Endometrial microvascular endothelial cells (primary cell): Measurements from ENCODE around the gene TSSK6. TPM values are rescaled to one million over a fixed set of nuclear protein-coding genes. Genes with fewer than 3 reads are reported as not detected.

ENCODE experiments used
- in situ Hi-C: cut with HindIII; loops from 2 replicates; pipeline ENCODE4 v1.10.0; 2017; ENCODE audit warnings: low sequenced_read_pairs, low pct_unique_long_range_greater_than_20kb; ENCODE audit errors: inconsistent ontology term
- total RNA-seq: library from RNA; depleted of rRNA; stranded (reverse); fragments of >200 nt; gene quantifications from one replicate; pipeline ENCODE4 v1.2.3, GENCODE V29; 2015; ENCODE audit errors: inconsistent ontology term

The TSSK6 gene
- total RNA-seq, 1 donor from 2014 or later: 0.09 TPM

- in situ Hi-C loops: no loop called here
These were observed 1.1 kb downstream of the TSSK6 start for GRCh38 chr19:19514215-19514657.

DNA sequence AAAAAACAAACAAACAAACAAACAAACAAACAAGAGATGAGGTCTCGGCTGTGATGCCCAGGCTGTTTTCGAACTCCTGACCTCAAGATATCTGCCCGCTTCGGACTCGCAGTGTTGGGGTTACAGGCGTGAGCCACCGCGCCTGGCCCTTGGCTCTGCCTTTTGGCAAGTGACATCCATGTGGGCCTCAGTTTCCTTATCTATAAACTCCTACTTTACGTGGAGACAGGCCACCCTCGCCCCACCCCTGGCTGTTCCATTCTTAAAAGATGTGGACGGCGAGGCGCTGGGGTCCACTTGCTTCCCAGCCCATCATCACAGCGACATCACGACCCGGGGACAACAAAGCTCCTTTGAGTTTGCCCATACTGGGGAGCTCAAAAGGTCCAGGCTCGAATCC is 1.7 kb downstream of the TSSK6 start:
- in situ Hi-C loops: no loop called here

GRCh38 chr19:19510432-19510831 is 4.9 kb downstream of the TSSK6 start:
- in situ Hi-C loops: no loop called here

GRCh38 chr19:19508217-19508616 is 7.1 kb downstream of the TSSK6 start:
- in situ Hi-C loops: no loop called here

DNA sequence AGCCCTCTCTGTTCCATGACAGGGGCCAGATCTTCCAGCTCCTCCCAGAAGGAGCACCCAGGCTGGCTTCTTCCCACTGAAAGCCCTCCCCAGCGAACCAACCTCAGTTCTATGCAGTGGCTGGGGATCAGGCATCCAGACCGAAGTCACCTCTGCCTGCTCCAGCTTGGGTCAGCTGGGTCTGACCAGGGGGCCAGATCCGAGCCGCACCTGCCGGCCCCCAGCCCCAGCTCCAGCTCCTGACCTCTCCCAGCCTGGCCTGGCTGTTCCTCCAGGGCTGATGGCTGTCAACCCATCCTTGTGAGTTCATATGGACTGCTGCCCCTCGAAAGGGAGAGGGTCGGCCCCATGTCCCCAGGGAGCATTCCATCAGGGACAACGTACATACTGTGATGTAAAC is 8.0 kb downstream of the TSSK6 start:
- in situ Hi-C loops: no loop called here

DNA sequence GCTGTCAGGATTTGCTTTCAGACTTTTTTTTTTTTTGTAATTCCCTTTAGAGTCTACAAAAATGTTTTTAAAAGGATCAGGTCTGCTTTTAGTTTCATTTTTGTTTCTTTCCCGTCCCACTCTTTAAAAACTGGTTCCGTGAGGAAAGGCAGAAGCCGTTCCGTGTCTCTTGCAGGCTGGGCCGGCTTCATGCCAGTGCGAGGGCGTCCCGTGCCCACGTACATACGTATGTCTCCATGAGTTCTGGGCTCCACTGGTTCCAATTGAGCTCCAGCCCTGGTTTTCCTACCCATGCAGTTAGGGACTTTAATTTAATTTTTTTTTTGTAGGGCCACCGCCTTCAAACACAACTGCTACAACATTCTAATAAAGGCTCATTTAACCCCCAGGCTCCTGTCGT is 8.8 kb downstream of the TSSK6 start:
- in situ Hi-C loops: no loop called here

- in situ Hi-C loops: no loop called here
These were observed 9.6 kb downstream of the TSSK6 start for GRCh38 chr19:19505669-19506326.

GRCh38 chr19:19504754-19505668 is 10.3 kb downstream of the TSSK6 start:
- in situ Hi-C loops: no loop called here

DNA sequence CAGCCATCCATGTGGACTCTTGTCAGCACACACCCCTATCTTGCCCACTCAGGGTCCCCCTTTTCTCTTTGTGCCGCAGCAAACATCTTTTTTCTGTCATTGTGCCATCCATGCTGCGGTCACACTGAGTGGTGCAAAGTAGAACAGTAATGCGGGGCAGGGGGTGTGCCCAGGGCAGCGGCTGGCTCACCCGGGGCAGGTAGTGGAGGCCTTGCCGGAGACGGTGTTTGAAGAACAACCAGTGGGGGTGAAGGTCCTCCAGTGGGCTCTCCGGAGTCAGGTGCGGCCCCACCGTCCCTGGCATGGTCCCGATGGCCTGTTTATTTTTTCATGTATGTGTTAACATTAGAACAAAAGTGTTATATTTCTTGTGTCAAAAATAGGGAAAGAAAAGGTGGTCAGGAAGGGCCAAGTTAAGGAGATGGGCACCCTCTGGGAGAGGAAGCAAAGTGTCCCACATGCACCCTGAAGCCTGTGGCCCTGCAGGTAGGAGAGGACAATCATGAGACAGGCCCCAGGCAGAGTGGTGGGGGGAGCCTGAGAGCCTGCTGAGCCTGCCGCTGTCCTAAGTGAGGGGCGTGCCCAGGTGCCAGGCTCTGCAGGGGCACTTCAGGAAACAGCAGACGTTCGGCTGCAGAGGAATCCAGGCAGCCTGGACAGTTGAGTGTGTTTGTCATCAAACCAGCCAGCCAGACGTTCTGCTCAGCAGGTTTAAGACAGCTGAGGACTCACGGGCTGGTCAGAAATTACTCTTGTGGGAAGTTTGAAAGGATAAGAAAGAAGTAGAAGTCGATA is 12.3 kb downstream of the TSSK6 start:
- in situ Hi-C loops: no loop called here

GRCh38 chr19:19502281-19502680 is 13.1 kb downstream of the TSSK6 start:
- in situ Hi-C loops: no loop called here

- in situ Hi-C loops: no loop called here
These were observed 13.6 kb downstream of the TSSK6 start for GRCh38 chr19:19501798-19502197.

GRCh38 chr19:19500975-19501644 is 14.2 kb downstream of the TSSK6 start:
- in situ Hi-C loops: no loop called here

- in situ Hi-C loops: no loop called here
These were observed 15.9 kb downstream of the TSSK6 start for GRCh38 chr19:19499272-19499995.

DNA sequence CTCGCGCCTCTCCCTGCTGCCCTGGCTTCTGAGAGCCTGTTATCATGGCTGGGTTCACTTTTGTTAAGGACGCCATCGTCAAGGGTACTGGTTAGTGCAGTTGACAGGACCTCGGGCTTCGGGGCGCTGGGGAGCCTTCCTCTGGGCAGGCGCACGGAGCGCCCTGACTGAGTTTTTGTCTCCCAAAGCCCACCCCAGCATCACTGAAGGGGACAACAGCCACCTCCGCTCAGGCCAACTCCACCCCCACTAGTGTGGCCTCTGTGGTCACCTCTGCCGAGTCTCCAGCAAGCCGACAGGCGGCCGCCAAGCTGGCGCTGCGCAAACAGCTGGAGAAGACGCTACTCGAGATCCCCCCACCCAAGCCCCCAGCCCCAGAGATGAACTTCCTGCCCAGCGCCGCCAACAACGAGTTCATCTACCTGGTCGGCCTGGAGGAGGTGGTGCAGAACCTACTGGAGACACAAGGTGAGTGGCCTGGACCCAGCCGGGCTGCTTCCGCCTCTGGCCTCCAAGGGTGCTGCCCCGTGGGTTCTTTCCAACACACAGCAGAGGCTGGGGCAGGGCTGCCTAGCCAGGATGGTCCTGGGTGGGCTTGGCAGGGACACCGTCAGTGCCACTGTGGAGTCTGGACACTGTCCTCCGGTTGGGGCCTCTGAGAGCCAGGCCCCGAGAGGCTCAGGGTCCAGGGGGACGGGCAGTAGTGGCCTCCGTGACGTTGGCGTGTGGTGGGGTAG is 16.9 kb downstream of the TSSK6 start:
- in situ Hi-C loops: no loop called here

- in situ Hi-C loops: no loop called here
These were observed 19.4 kb downstream of the TSSK6 start for GRCh38 chr19:19495614-19496603.

DNA sequence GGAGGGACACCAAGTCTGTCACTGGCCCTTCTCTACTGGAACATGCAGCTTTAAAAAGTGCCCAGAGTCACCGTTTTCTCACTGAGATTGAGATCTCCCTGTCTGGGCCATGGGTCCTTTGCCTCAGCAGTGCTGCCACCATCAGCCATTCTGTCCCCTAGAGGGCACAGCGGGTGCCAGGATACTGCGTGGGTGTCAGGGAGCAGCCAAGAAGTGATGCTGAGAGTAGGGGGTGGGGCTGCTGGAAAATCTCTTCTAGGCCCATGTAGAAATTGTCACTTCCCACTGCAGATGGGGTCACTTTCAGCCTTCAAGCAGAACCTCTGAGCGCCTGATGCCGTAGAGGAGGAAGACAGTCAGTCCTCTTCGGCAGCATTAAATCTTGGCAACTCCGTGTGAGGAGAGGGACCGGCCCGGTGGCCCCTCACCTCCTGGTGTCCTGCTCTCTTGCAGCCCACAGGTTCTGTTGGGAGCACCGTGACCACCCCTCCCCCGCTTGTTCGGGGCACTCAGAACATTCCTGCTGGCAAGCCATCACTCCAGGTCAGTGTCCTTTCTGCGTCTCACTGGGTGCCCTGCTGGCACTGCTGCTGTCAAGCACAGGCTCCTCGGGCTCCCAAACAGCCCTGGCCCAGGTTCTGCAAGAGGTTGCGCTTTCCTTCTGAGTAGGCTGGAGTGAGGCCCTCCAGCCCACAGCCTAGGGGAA is 21.4 kb downstream of the TSSK6 start:
- in situ Hi-C loops: no loop called here
